GM18870 (cell line): ENCODE measurements around the gene MRPL32.

Experiments
- ATAC-seq: cut with Tn5 transposase; IDR thresholded peaks from one replicate; pipeline ENCODE4 v1.9.1; 2021; ENCODE audit warnings: moderate library complexity; ENCODE audit not compliant: unreplicated experiment

MRPL32 gene

GRCh38 chr7:42964293-42964692 lies 32.1 kb downstream of the MRPL32 start:
- ATAC-seq: no peak

- ATAC-seq: no peak
Observed at GRCh38 chr7:42964849-42965805, 33.0 kb downstream of the MRPL32 start.

GRCh38 chr7:42967391-42967790 lies 35.2 kb downstream of the MRPL32 start:
- ATAC-seq: no peak

GRCh38 chr7:42972699-42973500 lies 40.7 kb downstream of the MRPL32 start:
- ATAC-seq: no peak

GRCh38 chr7:42976371-42976770 lies 44.2 kb downstream of the MRPL32 start:
- ATAC-seq: no peak

GRCh38 chr7:42978496-42978895 lies 46.3 kb downstream of the MRPL32 start:
- no peak for ATAC-seq

- no peak for ATAC-seq
Observed at GRCh38 chr7:42980084-42980483, 47.9 kb downstream of the MRPL32 start.

GRCh38 chr7:42980514-42980913 lies 48.3 kb downstream of the MRPL32 start:
- no peak for ATAC-seq

GRCh38 chr7:42981601-42982000 lies 49.4 kb downstream of the MRPL32 start:
- no peak for ATAC-seq

GRCh38 chr7:42982604-42983115 lies 50.5 kb downstream of the MRPL32 start:
- no peak for ATAC-seq

GRCh38 chr7:42984137-42984536 lies 52.0 kb downstream of the MRPL32 start:
- no peak for ATAC-seq

GRCh38 chr7:42986213-42986612 lies 54.0 kb downstream of the MRPL32 start:
- no peak for ATAC-seq

- no peak for ATAC-seq
Observed at GRCh38 chr7:42986781-42987248, 54.6 kb downstream of the MRPL32 start.
